Measurements from ENCODE around the gene PLXNC1. TPM values are rescaled to one million over a fixed set of nuclear protein-coding genes. Genes with fewer than 3 reads are reported as not detected.

PLXNC1 gene
- polyA plus RNA-seq, 1 donor (not counting 4 experiments of a cell fraction or from before 2014, with no cell fraction given): 0.17 TPM

GRCh38 chr12:94190623-94191022, 42.2 kb downstream of the PLXNC1 start:
- peaks cover 18% of the 10 kb centered on the region for H3K27me3 ChIP-seq (ENCODE audit: control insufficient read depth, extremely low read depth, insufficient read depth, low read length)
- H3K4me3 ChIP-seq (ENCODE audit: control insufficient read depth in 2 of 3, extremely low read depth in 1 of 3, insufficient read depth in 2 of 3, low read depth in 1 of 3, low read length in 3 of 3): no peak overlapping the region
- H3K4me2 ChIP-seq (ENCODE audit: control insufficient read depth, extremely low read depth, insufficient read depth, low read depth, low read length): no peak overlapping the region
- H3K27ac ChIP-seq (ENCODE audit: control insufficient read depth, insufficient read depth, low read length): no peak overlapping the region
- FAIRE-seq (no peak), DNase-seq (ENCODE audit: low read depth, low spot score) (no peak)
- H3K9me3 ChIP-seq (ENCODE audit: control insufficient read depth, low read depth, low read length): no peaks in the 10 kb centered on the region
- H3K9me1 ChIP-seq (ENCODE audit: control insufficient read depth, extremely low read depth, insufficient read depth, low read length): no peaks in the 10 kb centered on the region
- H4K20me1 ChIP-seq (ENCODE audit: control insufficient read depth, extremely low read depth, insufficient read depth, low read length): no peaks in the 10 kb centered on the region
- no peaks in the 10 kb centered on the region for H3K36me3 ChIP-seq (ENCODE audit: control insufficient read depth in 2 of 2, extremely low read depth in 1 of 2, insufficient read depth in 2 of 2, low read length in 2 of 2)
- no peaks in the 10 kb centered on the region for H3K79me2 ChIP-seq (ENCODE audit: control insufficient read depth, insufficient read depth, low read length)
- TF ChIP-seq EZH2 (IDR thresholded peaks at IDR 0.05; ENCODE audit: low read length) (no peak), CTCF (optimal IDR thresholded peaks at IDR 0.05 in 1 of 3, IDR thresholded peaks at IDR 0.05 in 1 of 3, conservative IDR thresholded peaks at IDR 0.05 in 1 of 3; ENCODE audit: extremely low read depth in 1 of 3, insufficient read depth in 2 of 3, low read length in 3 of 3) (no peak)
- H3K4me1 ChIP-seq (ENCODE audit: control insufficient read depth, extremely low read depth, insufficient read depth, low read length): no peaks in the 10 kb centered on the region
- no peak overlapping the region for H3K9ac ChIP-seq (ENCODE audit: control insufficient read depth, extremely low read depth, insufficient read depth, low read length)
- no peak overlapping the region for H2AFZ ChIP-seq (ENCODE audit: control insufficient read depth, low read length)
- dilution Hi-C loops (cut with MboI; ENCODE audit: extremely low pct_ligation_motif_present, low sequenced_read_pairs): no loop called here

GRCh38 chr12:94191023-94191422, 42.6 kb downstream of the PLXNC1 start:
- Histone ChIP-seq H3K4me3 (ENCODE audit: control insufficient read depth in 2 of 3, extremely low read depth in 1 of 3, insufficient read depth in 2 of 3, low read depth in 1 of 3, low read length in 3 of 3) (no peak overlapping the region), H3K79me2 (ENCODE audit: control insufficient read depth, insufficient read depth, low read length) (no peaks in the 10 kb centered on the region), H3K9me1 (ENCODE audit: control insufficient read depth, extremely low read depth, insufficient read depth, low read length) (no peaks in the 10 kb centered on the region), H3K4me2 (ENCODE audit: control insufficient read depth, extremely low read depth, insufficient read depth, low read depth, low read length) (no peak overlapping the region), H3K4me1 (ENCODE audit: control insufficient read depth, extremely low read depth, insufficient read depth, low read length) (no peaks in the 10 kb centered on the region), H2AFZ (ENCODE audit: control insufficient read depth, low read length) (no peak overlapping the region), H3K9ac (ENCODE audit: control insufficient read depth, extremely low read depth, insufficient read depth, low read length) (no peak overlapping the region), H4K20me1 (ENCODE audit: control insufficient read depth, extremely low read depth, insufficient read depth, low read length) (no peaks in the 10 kb centered on the region), H3K36me3 (ENCODE audit: control insufficient read depth in 2 of 2, extremely low read depth in 1 of 2, insufficient read depth in 2 of 2, low read length in 2 of 2) (no peaks in the 10 kb centered on the region), H3K9me3 (ENCODE audit: control insufficient read depth, low read depth, low read length) (no peaks in the 10 kb centered on the region), H3K27ac (ENCODE audit: control insufficient read depth, insufficient read depth, low read length) (no peak overlapping the region), H3K27me3 (ENCODE audit: control insufficient read depth, extremely low read depth, insufficient read depth, low read length) (peaks cover 14% of the 10 kb centered on the region)
- FAIRE-seq (no peak), DNase-seq (ENCODE audit: low read depth, low spot score) (no peak)
- dilution Hi-C loops (cut with MboI; ENCODE audit: extremely low pct_ligation_motif_present, low sequenced_read_pairs): no loop called here
- TF ChIP-seq EZH2 (IDR thresholded peaks at IDR 0.05; ENCODE audit: low read length) (no peak), CTCF (optimal IDR thresholded peaks at IDR 0.05 in 1 of 3, IDR thresholded peaks at IDR 0.05 in 1 of 3, conservative IDR thresholded peaks at IDR 0.05 in 1 of 3; ENCODE audit: extremely low read depth in 1 of 3, insufficient read depth in 2 of 3, low read length in 3 of 3) (no peak)
